Measurements from ENCODE around the gene AP5Z1. TPM values are rescaled to one million over a fixed set of nuclear protein-coding genes. Genes with fewer than 3 reads are reported as not detected.

Gene AP5Z1
- total RNA-seq, 1 experiment from 2014 or later, result 35.6 TPM

GRCh38 chr7:4825081-4825480 is 49.7 kb downstream of the AP5Z1 start:
- BruUV-seq (replicated peaks), result no TSS peak
- ChIA-PET POLR2A (ENCODE audit: low non-redundant PET) (no interaction called here), CTCF (no interaction called here)
- no peaks in the 10 kb centered on the region for H3K4me1 ChIP-seq (ENCODE audit: insufficient read depth, low read length, poor library complexity, severe bottlenecking)
- H3K4me3 ChIP-seq (ENCODE audit: low read depth, low read length, poor library complexity, severe bottlenecking), result no peak overlapping the region
- no peak for DNase-seq (ENCODE audit: low spot score)
- H3K9me3 ChIP-seq (ENCODE audit: low read depth, low read length, poor library complexity, severe bottlenecking), result no peaks in the 10 kb centered on the region
- intact Hi-C loops (cut with micrococcal nuclease; ENCODE audit: unreplicated experiment), result no loop called here
- H3K36me3 ChIP-seq (ENCODE audit: insufficient read depth, low read length, poor library complexity, severe bottlenecking), result no peaks in the 10 kb centered on the region
- no peak for TF ChIP-seq CTCF (conservative IDR thresholded peaks at IDR 0.05; ENCODE audit: low read depth, low read length)
- no peak for TF ChIP-seq EZH2 (IDR thresholded peaks at IDR 0.05; ENCODE audit: borderline replicate concordance, low read depth, low read length, poor library complexity, severe bottlenecking)
- H3K27me3 ChIP-seq (replicated peaks; ENCODE audit: insufficient read depth, low read depth, low read length, poor library complexity), result no peaks in the 10 kb centered on the region
- H3K27ac ChIP-seq (ENCODE audit: low read depth, low read length, poor library complexity, severe bottlenecking), result no peak overlapping the region

- no peak for DNase-seq (ENCODE audit: low spot score)
- POLR2A ChIA-PET (ENCODE audit: low non-redundant PET), result no interaction called here
- no peak for TF ChIP-seq EZH2 (IDR thresholded peaks at IDR 0.05; ENCODE audit: borderline replicate concordance, low read depth, low read length, poor library complexity, severe bottlenecking)
- TF ChIP-seq CTCF (conservative IDR thresholded peaks at IDR 0.05; ENCODE audit: low read depth, low read length), result no peak
- no peak overlapping the region for H3K4me3 ChIP-seq (ENCODE audit: low read depth, low read length, poor library complexity, severe bottlenecking)
- BruUV-seq (replicated peaks), result no TSS peak
- CTCF ChIA-PET, result interaction anchor here (1.8 kb wide), 1 partner anchor 54 kb away, joined by 9 read pairs; the partner anchor contains the start of gene RADIL
- H3K27ac ChIP-seq (ENCODE audit: low read depth, low read length, poor library complexity, severe bottlenecking), result no peak overlapping the region
- no peaks in the 10 kb centered on the region for H3K27me3 ChIP-seq (replicated peaks; ENCODE audit: insufficient read depth, low read depth, low read length, poor library complexity)
- H3K36me3 ChIP-seq (ENCODE audit: insufficient read depth, low read length, poor library complexity, severe bottlenecking), result no peaks in the 10 kb centered on the region
- no peaks in the 10 kb centered on the region for H3K9me3 ChIP-seq (ENCODE audit: low read depth, low read length, poor library complexity, severe bottlenecking)
- intact Hi-C loops (cut with micrococcal nuclease; ENCODE audit: unreplicated experiment), result no loop called here
- H3K4me1 ChIP-seq (ENCODE audit: insufficient read depth, low read length, poor library complexity, severe bottlenecking), result no peaks in the 10 kb centered on the region
Measured at GRCh38 chr7:4828720-4829383, 53.4 kb downstream of the AP5Z1 start.

- H3K4me3 ChIP-seq (ENCODE audit: low read depth, low read length, poor library complexity, severe bottlenecking), result no peak overlapping the region
- TF ChIP-seq CTCF (conservative IDR thresholded peaks at IDR 0.05; ENCODE audit: low read depth, low read length) (peak; percentile 99), EZH2 (IDR thresholded peaks at IDR 0.05; ENCODE audit: borderline replicate concordance, low read depth, low read length, poor library complexity, severe bottlenecking) (no peak)
- POLR2A ChIA-PET (ENCODE audit: low non-redundant PET), result no interaction called here
- no peak overlapping the region for H3K27ac ChIP-seq (ENCODE audit: low read depth, low read length, poor library complexity, severe bottlenecking)
- intact Hi-C loops (cut with micrococcal nuclease; ENCODE audit: unreplicated experiment), result loop anchor here (1.0 kb wide), 1 partner anchor 255 kb away; no protein-coding TSS in a partner anchor
- H3K9me3 ChIP-seq (ENCODE audit: low read depth, low read length, poor library complexity, severe bottlenecking), result no peaks in the 10 kb centered on the region
- CTCF ChIA-PET, result interaction anchor here (1.1 to 1.8 kb wide), 2 partner anchors 12 to 53 kb away, joined by 4 to 9 read pairs; partner anchors contain the start of gene RADIL
- no peaks in the 10 kb centered on the region for H3K4me1 ChIP-seq (ENCODE audit: insufficient read depth, low read length, poor library complexity, severe bottlenecking)
- no peaks in the 10 kb centered on the region for H3K27me3 ChIP-seq (replicated peaks; ENCODE audit: insufficient read depth, low read depth, low read length, poor library complexity)
- no TSS peak for BruUV-seq (replicated peaks)
- H3K36me3 ChIP-seq (ENCODE audit: insufficient read depth, low read length, poor library complexity, severe bottlenecking), result no peaks in the 10 kb centered on the region
- DNase-seq (ENCODE audit: low spot score), result peak; percentile 86
Measured at GRCh38 chr7:4830176-4830575, 54.8 kb downstream of the AP5Z1 start.
